HepG2 (cell line): ENCODE data around the gene RPL37A.

ENCODE experiments used
- EP300 ChIP-seq, 3 experiments: sonication (generic) in 1 of 3; formaldehyde crosslinking in 1 of 3; IDR thresholded peaks; 2 replicates each; pipeline versions ENCODE4 v1.5.1 to v1.6.1; 2011 to 2020; ENCODE audit warnings: low read depth in 2 of 3, low read length in 2 of 3, borderline replicate concordance in 1 of 3, improper control_type of control experiment in 1 of 3, mild to moderate bottlenecking in 1 of 3, missing genetic modification reagents in 1 of 3, moderate library complexity in 1 of 3
- FOXM1 ChIP-seq: sonication (generic); formaldehyde crosslinking; IDR thresholded peaks from 2 replicates; pipeline ENCODE4 v1.5.0; 2020; ENCODE audit warnings: missing genetic modification reagents
- JUND ChIP-seq: sonication (generic); formaldehyde crosslinking; IDR thresholded peaks from 2 replicates; pipeline ENCODE4 v1.8.0; 2022; ENCODE audit warnings: mild to moderate bottlenecking, missing genetic modification reagents
- MLLT10 ChIP-seq: sonication (generic); formaldehyde crosslinking; IDR thresholded peaks from 2 replicates; pipeline ENCODE4 v1.4.0; 2020; ENCODE audit warnings: missing genetic modification reagents
- POLR2A ChIP-seq, 2 experiments: IDR thresholded peaks; 2 replicates each; pipeline ENCODE4 v1.6.1; 2011; ENCODE audit warnings: low read depth in 2 of 2, low read length in 2 of 2, mild to moderate bottlenecking in 1 of 2, moderate library complexity in 1 of 2; ENCODE audit not compliant: insufficient read depth in 1 of 2
- SETDB1 ChIP-seq: sonication (generic); formaldehyde crosslinking; IDR thresholded peaks from 2 replicates; pipeline ENCODE4 v1.5.1; 2020; ENCODE audit warnings: missing genetic modification reagents, mild to moderate bottlenecking, borderline replicate concordance
- ZFP36 ChIP-seq: fragments of 150-350 bp; IDR thresholded peaks from 2 replicates; pipeline ENCODE4 v1.6.1; 2018; ENCODE audit warnings: borderline replicate concordance, low read length, low read depth; ENCODE audit not compliant: partially characterized antibody
- ZNF225 ChIP-seq: sonication (generic); formaldehyde crosslinking; IDR thresholded peaks from 2 replicates; pipeline ENCODE4 v1.4.0; 2020; ENCODE audit warnings: mild to moderate bottlenecking, missing genetic modification reagents
- TF ChIP-seq, protein P1 (sequence below): sonication (generic); formaldehyde crosslinking; IDR thresholded peaks from 2 replicates; pipeline ENCODE4 v1.5.0; 2020; ENCODE audit warnings: mild to moderate bottlenecking, missing genetic modification reagents, moderate library complexity
- TF ChIP-seq, protein P2 (sequence below): sonication (generic); formaldehyde crosslinking; IDR thresholded peaks from 2 replicates; pipeline ENCODE4 v1.5.0; 2020; ENCODE audit warnings: mild to moderate bottlenecking, missing genetic modification reagents
- TF ChIP-seq, protein P3 (sequence below): sonication (generic); formaldehyde crosslinking; IDR thresholded peaks from 2 replicates; pipeline ENCODE4 v1.9.0; 2021; ENCODE audit warnings: mild to moderate bottlenecking, missing genetic modification reagents
- TF ChIP-seq, protein P4 (sequence below): sonication (generic); formaldehyde crosslinking; IDR thresholded peaks from 2 replicates; pipeline ENCODE4 v1.5.1; 2020; ENCODE audit warnings: missing genetic modification reagents, mild to moderate bottlenecking, borderline replicate concordance
- TF ChIP-seq, protein P5 (sequence below): sonication (generic); formaldehyde crosslinking; IDR thresholded peaks from 2 replicates; pipeline ENCODE4 v1.4.0; 2020; ENCODE audit warnings: missing genetic modification reagents

DNA sequence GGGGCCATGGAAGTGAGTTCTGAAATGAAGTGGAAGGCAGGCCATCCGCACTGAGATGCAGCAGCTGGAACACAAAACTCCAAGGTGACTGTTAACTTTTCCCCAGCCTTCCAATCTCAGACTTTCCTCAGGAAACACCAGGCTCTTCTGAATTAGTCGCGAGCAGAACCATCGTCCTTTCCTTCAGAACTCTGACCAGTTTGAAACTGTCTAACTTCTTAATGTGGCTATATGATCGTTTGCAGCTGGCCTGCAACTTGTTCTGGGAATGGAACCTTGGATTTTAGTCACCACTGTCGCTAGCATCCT, 620 bp upstream of the RPL37A start:
- no peak for TF ChIP-seq EP300 (IDR thresholded peaks at IDR 0.05; ENCODE audit: low read depth in 2 of 2, low read length in 2 of 2)
- no peak for TF ChIP-seq EP300 (CRISPR knock-in tag; IDR thresholded peaks at IDR 0.05; ENCODE audit: borderline replicate concordance)
- TF ChIP-seq FOXM1: no peak
- TF ChIP-seq, protein P1, sequence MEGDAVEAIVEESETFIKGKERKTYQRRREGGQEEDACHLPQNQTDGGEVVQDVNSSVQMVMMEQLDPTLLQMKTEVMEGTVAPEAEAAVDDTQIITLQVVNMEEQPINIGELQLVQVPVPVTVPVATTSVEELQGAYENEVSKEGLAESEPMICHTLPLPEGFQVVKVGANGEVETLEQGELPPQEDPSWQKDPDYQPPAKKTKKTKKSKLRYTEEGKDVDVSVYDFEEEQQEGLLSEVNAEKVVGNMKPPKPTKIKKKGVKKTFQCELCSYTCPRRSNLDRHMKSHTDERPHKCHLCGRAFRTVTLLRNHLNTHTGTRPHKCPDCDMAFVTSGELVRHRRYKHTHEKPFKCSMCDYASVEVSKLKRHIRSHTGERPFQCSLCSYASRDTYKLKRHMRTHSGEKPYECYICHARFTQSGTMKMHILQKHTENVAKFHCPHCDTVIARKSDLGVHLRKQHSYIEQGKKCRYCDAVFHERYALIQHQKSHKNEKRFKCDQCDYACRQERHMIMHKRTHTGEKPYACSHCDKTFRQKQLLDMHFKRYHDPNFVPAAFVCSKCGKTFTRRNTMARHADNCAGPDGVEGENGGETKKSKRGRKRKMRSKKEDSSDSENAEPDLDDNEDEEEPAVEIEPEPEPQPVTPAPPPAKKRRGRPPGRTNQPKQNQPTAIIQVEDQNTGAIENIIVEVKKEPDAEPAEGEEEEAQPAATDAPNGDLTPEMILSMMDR: no peak
- TF ChIP-seq JUND (CRISPR knock-in tag): no peak
- TF ChIP-seq ZFP36: no peak
- TF ChIP-seq, protein P2, sequence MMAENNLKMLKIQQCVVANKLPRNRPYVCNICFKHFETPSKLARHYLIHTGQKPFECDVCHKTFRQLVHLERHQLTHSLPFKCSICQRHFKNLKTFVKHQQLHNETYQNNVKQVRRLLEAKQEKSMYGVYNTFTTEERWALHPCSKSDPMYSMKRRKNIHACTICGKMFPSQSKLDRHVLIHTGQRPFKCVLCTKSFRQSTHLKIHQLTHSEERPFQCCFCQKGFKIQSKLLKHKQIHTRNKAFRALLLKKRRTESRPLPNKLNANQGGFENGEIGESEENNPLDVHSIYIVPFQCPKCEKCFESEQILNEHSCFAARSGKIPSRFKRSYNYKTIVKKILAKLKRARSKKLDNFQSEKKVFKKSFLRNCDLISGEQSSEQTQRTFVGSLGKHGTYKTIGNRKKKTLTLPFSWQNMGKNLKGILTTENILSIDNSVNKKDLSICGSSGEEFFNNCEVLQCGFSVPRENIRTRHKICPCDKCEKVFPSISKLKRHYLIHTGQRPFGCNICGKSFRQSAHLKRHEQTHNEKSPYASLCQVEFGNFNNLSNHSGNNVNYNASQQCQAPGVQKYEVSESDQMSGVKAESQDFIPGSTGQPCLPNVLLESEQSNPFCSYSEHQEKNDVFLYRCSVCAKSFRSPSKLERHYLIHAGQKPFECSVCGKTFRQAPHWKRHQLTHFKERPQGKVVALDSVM (CRISPR knock-in tag): no peak
- TF ChIP-seq, protein P3, sequence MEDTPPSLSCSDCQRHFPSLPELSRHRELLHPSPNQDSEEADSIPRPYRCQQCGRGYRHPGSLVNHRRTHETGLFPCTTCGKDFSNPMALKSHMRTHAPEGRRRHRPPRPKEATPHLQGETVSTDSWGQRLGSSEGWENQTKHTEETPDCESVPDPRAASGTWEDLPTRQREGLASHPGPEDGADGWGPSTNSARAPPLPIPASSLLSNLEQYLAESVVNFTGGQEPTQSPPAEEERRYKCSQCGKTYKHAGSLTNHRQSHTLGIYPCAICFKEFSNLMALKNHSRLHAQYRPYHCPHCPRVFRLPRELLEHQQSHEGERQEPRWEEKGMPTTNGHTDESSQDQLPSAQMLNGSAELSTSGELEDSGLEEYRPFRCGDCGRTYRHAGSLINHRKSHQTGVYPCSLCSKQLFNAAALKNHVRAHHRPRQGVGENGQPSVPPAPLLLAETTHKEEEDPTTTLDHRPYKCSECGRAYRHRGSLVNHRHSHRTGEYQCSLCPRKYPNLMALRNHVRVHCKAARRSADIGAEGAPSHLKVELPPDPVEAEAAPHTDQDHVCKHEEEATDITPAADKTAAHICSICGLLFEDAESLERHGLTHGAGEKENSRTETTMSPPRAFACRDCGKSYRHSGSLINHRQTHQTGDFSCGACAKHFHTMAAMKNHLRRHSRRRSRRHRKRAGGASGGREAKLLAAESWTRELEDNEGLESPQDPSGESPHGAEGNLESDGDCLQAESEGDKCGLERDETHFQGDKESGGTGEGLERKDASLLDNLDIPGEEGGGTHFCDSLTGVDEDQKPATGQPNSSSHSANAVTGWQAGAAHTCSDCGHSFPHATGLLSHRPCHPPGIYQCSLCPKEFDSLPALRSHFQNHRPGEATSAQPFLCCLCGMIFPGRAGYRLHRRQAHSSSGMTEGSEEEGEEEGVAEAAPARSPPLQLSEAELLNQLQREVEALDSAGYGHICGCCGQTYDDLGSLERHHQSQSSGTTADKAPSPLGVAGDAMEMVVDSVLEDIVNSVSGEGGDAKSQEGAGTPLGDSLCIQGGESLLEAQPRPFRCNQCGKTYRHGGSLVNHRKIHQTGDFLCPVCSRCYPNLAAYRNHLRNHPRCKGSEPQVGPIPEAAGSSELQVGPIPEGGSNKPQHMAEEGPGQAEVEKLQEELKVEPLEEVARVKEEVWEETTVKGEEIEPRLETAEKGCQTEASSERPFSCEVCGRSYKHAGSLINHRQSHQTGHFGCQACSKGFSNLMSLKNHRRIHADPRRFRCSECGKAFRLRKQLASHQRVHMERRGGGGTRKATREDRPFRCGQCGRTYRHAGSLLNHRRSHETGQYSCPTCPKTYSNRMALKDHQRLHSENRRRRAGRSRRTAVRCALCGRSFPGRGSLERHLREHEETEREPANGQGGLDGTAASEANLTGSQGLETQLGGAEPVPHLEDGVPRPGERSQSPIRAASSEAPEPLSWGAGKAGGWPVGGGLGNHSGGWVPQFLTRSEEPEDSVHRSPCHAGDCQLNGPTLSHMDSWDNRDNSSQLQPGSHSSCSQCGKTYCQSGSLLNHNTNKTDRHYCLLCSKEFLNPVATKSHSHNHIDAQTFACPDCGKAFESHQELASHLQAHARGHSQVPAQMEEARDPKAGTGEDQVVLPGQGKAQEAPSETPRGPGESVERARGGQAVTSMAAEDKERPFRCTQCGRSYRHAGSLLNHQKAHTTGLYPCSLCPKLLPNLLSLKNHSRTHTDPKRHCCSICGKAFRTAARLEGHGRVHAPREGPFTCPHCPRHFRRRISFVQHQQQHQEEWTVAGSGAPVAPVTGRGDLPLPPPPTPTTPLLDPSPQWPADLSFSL (CRISPR knock-in tag): no peak
- TF ChIP-seq SETDB1 (CRISPR knock-in tag): no peak
- no peak for TF ChIP-seq MLLT10
- no peak for TF ChIP-seq POLR2A (IDR thresholded peaks at IDR 0.05; ENCODE audit: insufficient read depth in 1 of 2, low read depth in 2 of 2, low read length in 2 of 2)
- TF ChIP-seq, protein P4, sequence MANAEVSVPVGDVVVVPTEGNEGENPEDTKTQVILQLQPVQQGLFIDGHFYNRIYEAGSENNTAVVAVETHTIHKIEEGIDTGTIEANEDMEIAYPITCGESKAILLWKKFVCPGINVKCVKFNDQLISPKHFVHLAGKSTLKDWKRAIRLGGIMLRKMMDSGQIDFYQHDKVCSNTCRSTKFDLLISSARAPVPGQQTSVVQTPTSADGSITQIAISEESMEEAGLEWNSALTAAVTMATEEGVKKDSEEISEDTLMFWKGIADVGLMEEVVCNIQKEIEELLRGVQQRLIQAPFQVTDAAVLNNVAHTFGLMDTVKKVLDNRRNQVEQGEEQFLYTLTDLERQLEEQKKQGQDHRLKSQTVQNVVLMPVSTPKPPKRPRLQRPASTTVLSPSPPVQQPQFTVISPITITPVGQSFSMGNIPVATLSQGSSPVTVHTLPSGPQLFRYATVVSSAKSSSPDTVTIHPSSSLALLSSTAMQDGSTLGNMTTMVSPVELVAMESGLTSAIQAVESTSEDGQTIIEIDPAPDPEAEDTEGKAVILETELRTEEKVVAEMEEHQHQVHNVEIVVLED (CRISPR knock-in tag): no peak
- TF ChIP-seq, protein P5, sequence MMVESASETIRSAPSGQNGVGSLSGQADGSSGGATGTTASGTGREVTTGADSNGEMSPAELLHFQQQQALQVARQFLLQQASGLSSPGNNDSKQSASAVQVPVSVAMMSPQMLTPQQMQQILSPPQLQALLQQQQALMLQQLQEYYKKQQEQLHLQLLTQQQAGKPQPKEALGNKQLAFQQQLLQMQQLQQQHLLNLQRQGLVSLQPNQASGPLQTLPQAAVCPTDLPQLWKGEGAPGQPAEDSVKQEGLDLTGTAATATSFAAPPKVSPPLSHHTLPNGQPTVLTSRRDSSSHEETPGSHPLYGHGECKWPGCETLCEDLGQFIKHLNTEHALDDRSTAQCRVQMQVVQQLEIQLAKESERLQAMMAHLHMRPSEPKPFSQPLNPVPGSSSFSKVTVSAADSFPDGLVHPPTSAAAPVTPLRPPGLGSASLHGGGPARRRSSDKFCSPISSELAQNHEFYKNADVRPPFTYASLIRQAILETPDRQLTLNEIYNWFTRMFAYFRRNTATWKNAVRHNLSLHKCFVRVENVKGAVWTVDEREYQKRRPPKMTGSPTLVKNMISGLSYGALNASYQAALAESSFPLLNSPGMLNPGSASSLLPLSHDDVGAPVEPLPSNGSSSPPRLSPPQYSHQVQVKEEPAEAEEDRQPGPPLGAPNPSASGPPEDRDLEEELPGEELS (CRISPR knock-in tag): no peak
- TF ChIP-seq ZNF225 (CRISPR knock-in tag): no peak
